ENCODE data around the gene DCUN1D1.

DNA sequence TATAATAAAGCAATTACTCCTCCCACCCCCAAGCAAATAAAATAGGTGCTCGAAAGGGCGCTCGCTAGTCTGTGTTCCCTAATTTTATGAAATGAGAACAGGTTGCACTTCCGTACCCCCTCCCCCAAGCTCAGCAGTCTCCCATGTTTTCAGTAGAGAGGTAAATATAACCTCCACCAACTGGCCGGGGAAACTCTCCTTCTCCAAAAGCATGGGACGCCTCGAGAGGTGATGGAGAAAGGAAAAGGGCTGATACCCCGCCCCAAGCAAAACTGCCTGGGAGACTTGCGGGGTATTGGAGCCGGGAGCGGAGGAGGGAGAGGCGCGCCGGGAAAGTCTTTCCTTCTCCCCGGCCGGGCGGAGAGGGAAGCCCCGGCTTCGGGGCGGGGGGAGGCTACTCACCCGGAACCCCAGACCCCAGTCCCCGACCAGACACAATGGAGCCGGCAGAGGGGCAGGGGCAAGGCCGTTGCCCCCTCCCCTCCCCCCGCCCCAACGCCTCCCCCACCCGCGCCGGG is 605 bp downstream of the DCUN1D1 start:
- TF ChIP-seq EZH2 (IDR thresholded peaks at IDR 0.05): no peak
- no peak; the same call in 1 of the 2 replicates for TF ChIP-seq POLR2AphosphoS5 (IDR thresholded peaks at IDR 0.05; ENCODE audit: borderline replicate concordance, low read depth, low read length)
- no peak for TF ChIP-seq FOXP2 (optimal IDR thresholded peaks at IDR 0.05; ENCODE audit: control extremely low read depth, extremely low read length, insufficient read depth)
